GM19395 (cell line): ENCODE results near the gene TTN.

Experiments
- ATAC-seq: cut with Tn5 transposase; IDR thresholded peaks from one replicate; pipeline ENCODE4 v1.9.1; 2021; ENCODE audit warnings: mild to moderate bottlenecking, moderate library complexity; ENCODE audit not compliant: unreplicated experiment

TTN gene

DNA sequence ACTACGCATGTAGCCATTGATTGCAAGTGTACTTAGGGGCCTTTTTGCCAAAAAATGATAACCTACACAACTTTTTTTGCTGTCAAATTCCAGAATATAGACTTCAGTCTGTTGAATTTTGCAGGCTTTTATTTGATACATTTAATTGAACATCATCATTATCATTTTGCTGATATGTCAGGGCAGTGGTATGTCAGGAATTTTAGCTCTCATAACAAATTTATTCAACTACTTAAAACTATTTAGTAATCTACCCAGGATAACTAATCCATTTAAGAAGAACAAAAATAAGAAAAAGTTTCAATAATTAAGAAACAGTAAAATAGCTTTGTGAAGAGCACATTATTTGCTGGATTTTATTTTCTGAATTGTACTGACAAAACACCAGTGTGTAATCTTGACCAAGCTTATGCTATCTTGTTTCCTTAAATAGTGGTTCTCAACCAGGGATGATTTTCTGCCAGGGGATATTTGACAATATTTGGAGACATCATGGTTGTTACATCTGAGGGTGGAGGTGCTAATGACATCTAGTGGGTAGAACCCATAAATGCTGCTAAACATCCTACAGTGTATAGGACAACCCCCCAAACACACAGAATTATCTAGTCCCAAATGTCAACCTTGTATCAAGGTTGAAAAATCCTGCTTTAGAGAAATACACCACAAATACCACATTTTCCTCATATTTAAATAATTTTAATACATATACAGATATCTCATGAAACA, 12.1 kb upstream of the TTN start:
- ATAC-seq: peak; percentile 35

DNA sequence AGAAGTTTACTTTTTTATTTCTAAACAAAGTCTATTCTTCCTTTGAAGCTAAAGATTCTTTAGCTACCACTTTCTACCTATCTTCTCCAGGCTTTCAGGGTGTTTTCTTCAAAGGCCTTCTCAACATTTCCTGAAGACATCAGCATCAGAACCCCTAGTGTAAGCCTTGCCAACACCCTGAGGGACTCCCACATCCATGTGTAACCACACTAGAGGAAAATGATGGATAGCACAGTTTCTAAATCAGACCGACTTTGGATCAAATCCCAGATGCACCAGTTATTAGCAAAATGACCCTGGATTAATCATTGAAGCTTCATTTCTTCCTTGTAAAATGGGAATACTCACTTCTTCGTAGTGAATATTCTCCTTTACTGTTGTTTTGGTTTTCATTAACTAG, 4.7 kb upstream of the TTN start:
- no peak for ATAC-seq

DNA sequence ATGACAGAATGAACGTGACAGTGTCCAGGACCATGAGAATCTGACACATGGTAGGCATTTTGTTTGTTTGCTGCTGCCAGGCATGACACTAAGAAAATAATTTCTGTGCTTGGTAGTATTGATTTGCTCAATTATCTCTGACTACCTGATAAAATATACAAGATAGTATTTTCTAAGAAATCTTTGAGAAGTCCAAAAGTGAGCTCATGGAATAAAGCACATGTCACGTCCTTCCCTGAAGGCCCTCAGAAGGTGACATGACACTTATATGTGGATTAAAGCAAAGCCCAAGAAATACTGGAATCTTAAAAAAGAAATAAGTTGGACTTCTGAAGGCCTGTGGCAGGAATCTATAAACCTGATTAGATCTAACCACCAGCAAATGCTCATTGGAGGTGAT, 3.8 kb upstream of the TTN start:
- ATAC-seq: no peak

DNA sequence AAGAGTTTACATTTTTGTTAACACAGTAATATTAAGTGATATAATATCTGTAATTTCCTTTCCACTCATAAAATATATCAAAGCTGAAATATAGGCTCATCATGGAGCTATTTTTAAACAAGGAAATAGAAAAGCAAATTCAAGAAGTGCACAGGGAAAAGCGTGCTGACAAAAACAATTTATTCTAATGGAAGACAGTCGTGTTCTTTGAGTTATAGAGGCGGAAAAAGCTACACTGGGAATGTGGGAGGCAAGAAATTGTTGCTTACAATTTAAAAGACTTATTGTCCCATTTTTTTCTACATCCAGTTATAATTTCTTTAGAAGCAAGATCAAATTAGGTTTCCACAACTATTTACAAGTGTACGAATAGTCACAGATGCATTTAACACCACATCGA, 3.2 kb upstream of the TTN start:
- ATAC-seq: no peak

DNA sequence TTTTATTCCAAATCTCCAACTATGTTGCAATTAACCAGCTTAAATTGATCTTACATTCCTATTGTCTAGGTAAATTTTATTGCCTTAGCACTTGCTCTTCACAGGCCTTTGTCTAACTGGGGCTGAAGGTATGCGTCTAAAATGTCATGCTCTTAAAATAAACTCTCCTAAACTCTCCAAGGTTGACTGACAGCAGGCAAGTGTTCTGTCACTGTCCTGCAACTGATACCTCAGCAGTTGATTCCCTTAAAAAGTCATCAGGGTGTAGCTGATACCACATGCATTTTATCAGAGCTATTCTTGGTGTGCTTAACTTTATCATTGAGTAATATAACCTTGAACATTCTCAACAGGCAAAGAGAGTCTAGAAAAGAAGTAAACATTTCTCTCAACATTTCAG, 680 bp downstream of the TTN start:
- ATAC-seq: no peak

DNA sequence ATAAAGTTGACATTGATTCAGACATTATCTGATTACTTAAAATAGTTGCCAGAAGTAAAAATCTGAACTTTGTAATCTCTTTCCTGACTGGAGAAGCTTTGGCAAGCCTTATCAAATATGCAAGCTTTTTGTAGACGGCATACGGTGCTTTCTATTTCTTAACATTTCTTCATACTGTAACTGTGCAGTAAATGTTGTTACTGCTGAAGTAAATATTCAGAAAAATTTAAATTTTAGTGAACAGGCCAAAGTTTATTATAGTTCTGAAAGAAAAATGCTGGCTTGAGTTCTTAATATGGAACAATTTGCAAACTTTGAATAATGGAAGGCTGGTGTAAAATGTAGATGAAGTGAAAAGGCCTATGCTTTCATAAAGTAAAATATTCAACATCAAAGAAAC, 1.8 kb downstream of the TTN start:
- ATAC-seq: no peak

DNA sequence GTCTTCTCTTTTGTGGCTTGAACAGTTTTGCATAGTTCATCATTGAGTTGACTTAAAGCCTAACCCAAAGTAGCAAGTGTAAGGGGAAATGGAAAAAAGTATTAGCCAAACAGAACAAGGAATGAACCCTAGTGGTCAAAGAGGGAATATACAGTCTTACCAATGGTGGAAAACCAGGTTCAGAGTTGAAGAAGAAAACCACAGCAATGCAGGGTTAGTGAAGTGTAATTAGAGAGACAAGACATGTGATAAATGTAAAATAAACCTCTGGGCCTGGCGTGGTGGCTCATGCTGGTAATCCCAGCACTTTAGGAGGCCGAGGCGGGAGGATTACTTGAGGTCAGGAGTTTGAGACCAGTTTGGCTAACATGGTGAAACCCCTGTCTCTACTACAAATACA, 2.4 kb downstream of the TTN start:
- ATAC-seq: peak; percentile 82

DNA sequence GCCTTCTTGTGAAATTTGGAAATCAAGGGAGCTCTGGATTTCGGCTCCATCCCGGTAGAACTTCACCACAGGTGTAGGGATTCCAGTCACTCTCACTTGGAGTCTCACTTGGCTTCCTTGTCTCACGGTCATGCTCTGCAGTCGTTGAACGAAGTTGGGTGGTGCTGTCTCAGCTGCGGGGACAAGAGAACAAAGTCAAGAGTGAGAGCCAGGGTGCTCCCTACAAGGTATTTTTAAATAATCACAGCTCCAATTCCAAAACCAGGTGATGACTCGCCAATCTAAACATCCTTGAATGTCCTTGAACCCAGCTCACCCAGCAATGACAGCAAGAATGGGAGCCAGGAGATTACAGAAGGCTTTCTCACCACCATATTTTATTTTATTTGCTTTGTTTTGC, 6.7 kb downstream of the TTN start:
- ATAC-seq: no peak

DNA sequence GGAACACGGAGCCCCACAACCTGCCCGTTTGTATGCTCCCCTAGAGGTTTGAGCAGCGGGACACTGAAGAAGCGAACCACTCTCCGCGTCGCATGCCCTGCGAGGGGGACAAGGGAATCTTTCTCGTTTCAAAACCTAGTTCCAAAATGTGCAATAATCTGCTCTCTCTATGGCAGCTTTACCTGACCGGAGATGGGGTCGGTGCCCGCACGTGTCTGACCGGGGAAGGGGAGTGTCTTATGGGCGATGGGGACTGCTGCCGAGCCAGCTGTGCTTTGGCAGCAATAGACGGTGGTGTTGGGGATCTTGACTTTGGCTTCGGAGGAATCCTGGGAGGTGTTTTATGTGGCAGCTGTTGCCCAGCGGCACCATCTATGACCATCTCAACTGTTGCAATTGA, 7.9 kb downstream of the TTN start:
- ATAC-seq: no peak

DNA sequence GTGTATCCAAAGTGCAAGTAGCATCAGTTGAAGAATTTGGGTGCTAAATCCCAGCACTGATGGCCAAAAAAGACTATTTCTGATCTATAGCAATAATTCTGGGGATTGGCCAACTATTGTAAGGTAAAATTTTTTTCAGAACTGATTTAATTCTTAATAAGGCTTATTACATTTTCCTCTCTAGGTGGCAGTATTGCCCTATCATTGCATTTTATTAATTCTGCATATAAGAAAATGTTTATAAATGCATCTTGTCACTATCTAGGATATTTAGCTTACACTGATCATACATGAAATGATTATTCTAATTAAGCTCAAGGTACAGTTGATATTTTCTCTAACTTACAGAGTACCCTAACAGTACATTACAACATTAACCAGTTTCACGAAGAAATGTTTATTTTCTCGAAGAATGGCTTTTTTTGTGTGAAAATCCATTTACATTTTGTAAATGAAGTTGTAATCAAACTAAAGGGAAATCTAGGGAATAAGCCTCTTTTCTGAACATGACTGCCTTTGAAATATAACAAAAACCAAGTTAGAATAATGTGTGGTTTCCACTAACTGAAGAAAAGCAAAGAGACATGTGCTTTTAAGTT, 11.0 kb downstream of the TTN start:
- ATAC-seq: no peak

DNA sequence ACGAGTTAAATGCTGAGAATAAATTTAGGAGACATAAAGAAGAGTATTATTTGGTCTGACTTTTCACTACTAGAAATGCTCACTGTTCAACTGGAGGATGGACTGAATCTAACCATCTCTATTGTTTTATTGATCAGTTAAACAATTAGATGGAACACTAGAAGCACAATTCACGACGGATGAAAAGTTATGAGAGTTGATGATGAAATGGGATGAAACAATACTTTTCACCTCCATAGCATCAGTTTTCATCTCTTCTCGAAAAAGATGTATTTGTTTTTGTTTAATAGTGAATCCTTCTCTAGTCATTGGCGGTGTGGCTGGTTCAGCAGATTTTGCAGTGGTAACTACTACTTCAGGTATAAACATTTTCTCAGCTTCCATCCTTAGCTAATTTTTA, 19.3 kb downstream of the TTN start:
- no peak for ATAC-seq

DNA sequence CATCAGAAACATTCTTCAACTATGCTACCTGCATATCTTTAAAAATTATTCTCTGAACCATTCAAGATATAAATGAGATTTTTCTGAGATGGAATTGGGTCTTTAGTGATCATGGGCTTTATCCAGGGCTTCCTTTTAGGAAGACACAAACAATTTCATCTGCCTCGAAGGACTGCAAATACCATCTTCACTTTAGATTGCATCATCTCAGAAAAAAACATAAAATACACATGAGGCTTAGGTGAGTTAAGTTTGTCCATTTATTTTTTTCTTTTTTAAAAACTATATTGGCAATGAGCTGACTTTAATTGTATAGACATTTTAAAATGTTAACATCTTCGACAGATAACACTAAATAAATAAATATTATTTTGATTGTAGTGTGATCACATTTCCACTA, 20.1 kb downstream of the TTN start:
- ATAC-seq: no peak

DNA sequence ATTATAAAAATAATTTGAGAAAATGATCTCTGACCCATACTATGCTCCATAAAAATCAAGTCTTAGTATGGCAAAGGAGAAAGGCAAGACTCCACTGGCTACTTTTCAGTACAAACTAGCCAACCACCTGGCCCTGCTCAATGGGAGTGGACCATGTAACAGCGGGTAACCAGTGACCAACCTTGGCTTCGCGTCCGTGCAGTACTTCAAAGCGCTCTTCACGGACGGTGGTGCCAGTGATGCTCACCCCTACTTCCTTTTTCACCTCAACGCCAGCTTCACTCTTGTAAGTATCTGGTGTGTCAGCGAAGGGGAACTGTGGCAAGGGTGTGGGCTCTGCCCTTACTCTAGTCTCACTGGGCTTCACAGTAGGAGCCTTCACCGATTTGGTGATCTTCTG, 23.3 kb downstream of the TTN start:
- ATAC-seq: no peak

DNA sequence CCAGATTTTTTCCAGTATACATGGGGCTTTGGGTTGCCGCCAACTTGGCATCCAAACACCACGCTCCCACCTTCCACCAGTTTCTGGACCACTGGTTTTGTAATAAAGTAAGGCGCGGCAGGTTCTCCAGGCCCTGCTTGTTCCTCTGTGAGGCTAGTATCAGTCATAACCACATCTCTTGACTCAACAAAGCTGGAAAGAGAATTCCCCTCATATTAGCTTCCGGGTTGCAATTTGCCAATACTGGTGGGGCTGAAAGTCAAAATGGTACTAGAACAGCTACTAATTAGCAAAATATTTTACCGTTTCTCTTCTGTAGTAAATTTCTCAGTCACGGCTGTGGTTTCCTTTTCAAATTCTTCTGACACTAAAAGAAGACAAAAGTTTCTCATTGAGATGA, 25.0 kb downstream of the TTN start:
- ATAC-seq: no peak

DNA sequence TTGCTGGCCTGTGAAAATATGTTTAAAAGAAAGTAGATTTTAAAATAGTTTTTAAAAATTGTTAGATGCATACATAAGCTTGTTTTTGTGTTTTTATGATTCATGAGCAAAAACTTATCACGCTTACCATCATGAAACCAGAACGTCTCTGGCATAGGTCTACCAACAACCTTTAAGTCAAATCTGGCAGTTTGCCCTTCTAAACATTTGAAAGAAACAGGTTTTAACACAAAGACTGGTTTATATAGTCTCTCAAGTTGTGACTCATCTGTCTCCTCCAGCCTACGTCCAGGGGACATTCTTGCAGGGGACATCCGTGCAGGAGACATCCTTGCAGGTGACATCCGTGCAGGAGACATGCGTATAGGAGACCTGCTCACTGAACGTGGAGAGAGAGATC, 29.6 kb downstream of the TTN start:
- no peak for ATAC-seq

DNA sequence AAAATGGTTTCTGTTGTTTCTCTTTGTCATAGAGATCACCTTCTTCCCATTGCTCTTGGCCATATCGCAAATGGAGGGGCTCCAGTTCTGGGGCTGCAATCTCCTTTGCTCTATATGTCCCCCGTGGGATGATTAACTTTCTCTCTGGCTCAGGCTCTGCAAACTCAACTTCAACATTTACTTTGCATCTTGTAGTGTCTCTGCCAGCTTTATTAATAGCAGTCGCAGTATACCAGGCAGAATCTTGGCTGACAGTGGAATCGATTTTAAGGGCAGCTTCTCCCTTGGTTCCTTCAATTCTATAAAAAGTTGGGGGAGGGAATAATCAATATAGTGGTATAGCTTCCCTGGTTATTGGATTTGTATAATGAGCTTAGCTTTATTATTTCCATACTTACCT, 30.5 kb downstream of the TTN start:
- no peak for ATAC-seq

DNA sequence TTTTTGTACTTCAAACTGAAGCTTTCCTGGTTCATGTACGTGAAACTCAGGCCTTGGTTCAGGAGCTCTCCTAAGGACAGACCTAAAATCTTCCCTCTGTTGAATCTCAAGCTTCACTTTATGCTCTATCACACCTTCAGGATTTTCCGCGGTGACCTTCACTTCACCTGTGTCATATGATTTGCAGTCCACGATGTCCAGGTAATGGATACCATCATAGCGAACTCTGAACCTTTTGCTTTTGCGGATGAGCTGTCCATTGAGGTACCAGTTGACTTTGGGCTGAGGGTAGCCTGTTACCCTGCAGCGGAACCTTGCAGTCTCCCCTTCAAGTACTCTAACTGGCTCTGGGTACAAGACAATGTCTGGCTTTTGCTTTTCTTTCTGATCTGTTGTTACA, 31.2 kb downstream of the TTN start:
- ATAC-seq: no peak

DNA sequence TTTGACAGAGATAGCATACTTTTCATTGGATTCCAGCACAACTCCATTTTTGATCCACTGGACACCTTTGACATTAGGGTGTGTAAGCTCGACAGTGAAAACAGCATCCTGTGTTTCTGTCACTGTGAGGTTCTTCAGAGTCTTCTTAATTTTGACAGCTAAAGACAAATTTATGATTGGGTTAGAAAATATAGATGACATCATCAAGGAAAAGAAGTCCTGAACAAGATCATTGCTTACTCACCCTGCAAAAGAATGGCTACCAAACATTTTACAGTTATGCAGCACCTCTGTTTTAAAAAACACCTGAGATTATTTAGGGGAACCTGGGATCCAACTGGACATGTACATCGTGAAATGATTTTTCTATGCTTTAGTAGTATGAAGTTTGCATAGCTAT, 36.7 kb downstream of the TTN start:
- ATAC-seq: no peak

DNA sequence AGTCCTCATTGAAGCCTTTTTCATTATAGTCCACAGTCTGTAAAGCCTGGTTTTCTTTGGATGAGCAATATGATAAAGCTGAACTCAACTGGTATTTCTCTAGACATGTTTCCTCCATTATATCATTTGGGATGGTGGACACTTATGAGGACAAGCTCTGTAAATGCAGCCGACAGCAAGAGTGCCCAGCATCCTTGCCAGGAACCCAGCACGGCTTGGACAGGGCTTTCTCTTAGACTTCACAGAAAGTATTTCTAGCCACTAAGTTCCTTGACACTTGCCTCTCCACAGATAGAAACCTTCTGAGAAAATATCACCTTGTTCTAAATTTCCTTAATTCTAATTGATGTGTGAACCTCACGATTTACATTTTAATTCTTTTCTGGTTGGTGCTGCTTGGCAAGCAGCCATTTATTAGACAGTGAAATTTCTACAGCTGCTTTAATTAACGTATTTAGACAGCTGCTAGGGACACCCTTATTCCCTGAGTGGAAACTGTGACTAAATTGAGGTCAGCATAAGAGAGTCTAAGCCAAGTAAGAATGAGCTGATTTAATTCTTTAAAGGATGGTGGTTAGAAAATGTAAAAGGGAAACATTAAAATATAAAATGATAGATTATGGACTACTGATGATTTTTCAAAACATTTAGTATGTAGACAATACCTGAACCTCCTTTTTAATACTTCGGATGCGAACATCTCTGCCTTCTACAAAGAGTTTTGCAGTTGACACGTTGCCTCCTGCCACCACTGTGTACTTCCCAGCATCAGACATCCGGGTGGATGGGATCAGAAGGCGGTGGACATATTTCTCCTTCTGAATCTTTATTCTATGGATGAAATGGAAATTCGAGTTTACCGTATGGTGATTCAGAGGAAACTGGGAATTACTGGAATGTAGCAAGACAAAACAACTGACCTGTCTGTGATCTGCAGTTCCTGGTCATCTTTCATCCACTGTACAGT, 39.8 kb downstream of the TTN start:
- no peak for ATAC-seq

DNA sequence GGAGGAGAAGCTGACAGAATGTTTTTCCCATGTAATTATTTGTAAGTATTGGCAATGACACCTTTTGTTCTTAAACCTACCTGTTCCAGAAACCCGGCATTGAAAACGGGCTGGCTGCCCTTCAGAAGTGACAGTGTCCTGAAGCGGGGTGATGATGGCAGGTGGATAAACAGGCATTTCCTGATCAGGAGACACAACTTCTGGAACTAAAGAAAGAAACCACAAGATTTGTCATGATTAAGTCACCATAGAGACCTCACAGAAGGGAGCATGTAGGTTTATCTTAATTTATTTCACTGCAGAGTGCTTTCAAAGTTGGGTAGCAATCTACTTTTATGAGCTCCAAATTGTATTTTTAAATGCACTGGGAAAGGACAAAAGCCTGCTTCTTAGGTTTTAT, 43.1 kb downstream of the TTN start:
- no peak for ATAC-seq

DNA sequence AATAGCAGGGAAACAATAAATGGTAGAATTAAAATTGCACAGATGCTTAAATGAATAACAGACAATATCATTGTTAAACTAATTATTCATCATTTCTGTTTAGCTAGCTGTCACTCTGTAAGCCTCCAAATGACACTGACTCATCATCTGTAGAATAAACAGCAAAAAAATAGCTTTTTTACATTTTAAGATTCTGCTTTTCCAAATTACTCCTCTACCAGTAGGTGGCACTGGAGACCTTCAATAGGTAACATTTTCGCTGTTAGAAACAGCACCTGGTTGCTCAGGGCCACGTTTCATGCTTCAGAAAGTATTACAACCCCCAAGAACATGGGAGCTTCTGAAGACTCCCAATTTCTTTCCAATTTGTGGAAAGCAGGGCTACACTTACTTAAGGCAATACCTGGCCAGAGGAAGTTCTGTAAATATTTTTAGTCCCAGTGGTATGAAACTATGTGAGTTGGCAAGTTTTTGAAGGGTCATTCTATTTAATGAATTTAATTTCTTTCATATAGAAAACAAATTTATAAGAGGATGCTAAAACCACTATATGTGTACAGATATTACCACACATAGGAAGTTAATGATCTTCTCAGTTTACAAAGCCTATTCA, 45.4 kb downstream of the TTN start:
- peak; percentile 83 for ATAC-seq

DNA sequence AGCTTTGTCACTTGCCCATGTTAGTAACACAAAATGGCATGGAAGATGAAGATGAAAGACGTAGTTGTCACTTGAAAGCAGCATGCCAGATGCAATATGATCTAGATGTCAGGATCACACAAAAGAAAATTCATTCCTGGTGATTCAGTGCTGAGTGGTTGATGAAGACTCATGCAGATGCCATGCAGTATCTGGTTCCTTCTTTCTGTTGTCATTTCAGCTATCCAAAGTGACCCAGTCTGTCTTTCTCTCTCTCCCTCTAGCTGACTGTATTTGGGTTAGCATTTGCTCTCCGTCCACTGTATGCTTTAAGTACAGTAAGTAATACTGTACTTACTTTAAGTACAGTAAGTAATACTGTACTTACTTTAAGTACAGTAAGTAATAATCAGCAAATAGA, 50.4 kb downstream of the TTN start:
- no peak for ATAC-seq
